HepG2 (cell line): Measurements from ENCODE around the gene TTLL11. TPM values are rescaled to one million over a fixed set of nuclear protein-coding genes. Genes with fewer than 3 reads are reported as not detected.

Experiments used
- ATF1 ChIP-seq: IDR thresholded peaks from 2 replicates; pipeline ENCODE4 v1.6.1; 2016; ENCODE audit warnings: mild to moderate bottlenecking, control low read depth
- CENPT ChIP-seq: sonication (generic); formaldehyde crosslinking; IDR thresholded peaks from 2 replicates; pipeline ENCODE4 v1.8.0; 2022; ENCODE audit warnings: low read depth, mild to moderate bottlenecking, moderate library complexity, missing genetic modification reagents
- CREB1 ChIP-seq, 2 experiments: fragments of 450-650 bp in 1 of 2; IDR thresholded peaks; 2 replicates each; pipeline ENCODE4 v1.6.1; 2016 to 2017; ENCODE audit warnings: control low read depth in 1 of 2, mild to moderate bottlenecking in 1 of 2, missing compliant biosample characterization in 1 of 2, missing genetic modification characterization in 1 of 2
- CREM ChIP-seq, 2 experiments: sonication (generic) in 1 of 2; formaldehyde crosslinking in 1 of 2; IDR thresholded peaks; 2 replicates each; pipeline versions ENCODE4 v1.4.0 to v1.6.1; 2016 to 2020; ENCODE audit warnings: antibody characterized with exemption in 1 of 2, mild to moderate bottlenecking in 1 of 2, missing genetic modification reagents in 1 of 2
- IRF2 ChIP-seq: IDR thresholded peaks from 2 replicates; pipeline ENCODE4 v1.6.1; 2018; ENCODE audit warnings: missing genetic modification reagents, missing compliant biosample characterization
- MBD4 ChIP-seq: IDR thresholded peaks from 2 replicates; pipeline ENCODE4 v1.6.1; 2012; ENCODE audit warnings: low read length, inconsistent platforms, borderline replicate concordance
- MBNL3 ChIP-seq: fragments of 250-450 bp; sonication (Bioruptor Pico); conservative IDR thresholded peaks from 2 replicates; pipeline ENCODE4 v1.8.0; 2022; ENCODE audit warnings: mild to moderate bottlenecking, inconsistent platforms
- PCBP2 ChIP-seq: fragments of 200-400 bp; formaldehyde crosslinking; optimal IDR thresholded peaks from 2 replicates; pipeline ENCODE3; 2018; ENCODE audit warnings: low read length, low read depth; ENCODE audit not compliant: poor library complexity, severe bottlenecking
- RARG ChIP-seq: sonication (generic); formaldehyde crosslinking; IDR thresholded peaks from 2 replicates; pipeline ENCODE4 v1.4.0; 2020; ENCODE audit warnings: low read depth, mild to moderate bottlenecking, missing genetic modification reagents
- RBM22 ChIP-seq: fragments of 200-400 bp; formaldehyde crosslinking; optimal IDR thresholded peaks from 2 replicates; pipeline ENCODE3; 2017; ENCODE audit warnings: mild to moderate bottlenecking, low read length, moderate library complexity
- ZNF234 ChIP-seq: sonication (generic); formaldehyde crosslinking; conservative IDR thresholded peaks from 2 replicates; pipeline ENCODE4 v1.5.1; 2020; ENCODE audit warnings: mild to moderate bottlenecking, missing genetic modification reagents
- polyA plus RNA-seq, 8 experiments: library from polyadenylated mRNA; depleted of rRNA in 3 of 8; stranded (reverse) in 7 of 8; unstranded in 1 of 8; fragments of >200 nt; fragmentation: Illumina TruSeq in 4 of 8; extraction: Trizol in 4 of 8; gene quantifications; 2 replicates each; pipeline versions ENCODE4 v1.2.1 to v1.2.3, GENCODE V29; 2011 to 2016; ENCODE audit warnings: low read depth in 4 of 8, missing spikeins in 1 of 8, mixed read lengths in 1 of 8; ENCODE audit not compliant: insufficient read depth in 1 of 8
- total RNA-seq, 5 experiments: library from RNA; depleted of rRNA; stranded (reverse); fragments of >200 nt; fragmentation: Illumina TruSeq; extraction: Trizol; gene quantifications; 2 replicates each; pipeline ENCODE4 v1.2.3, GENCODE V29; 2016; ENCODE audit warnings: low read depth in 1 of 5
- TF ChIP-seq, protein P1 (sequence below): sonication (generic); formaldehyde crosslinking; IDR thresholded peaks from 2 replicates; pipeline ENCODE4 v1.4.0; 2020; ENCODE audit warnings: missing genetic modification reagents
- TF ChIP-seq, protein P2 (sequence below): sonication (generic); formaldehyde crosslinking; IDR thresholded peaks from 2 replicates; pipeline ENCODE4 v1.5.0; 2020; ENCODE audit warnings: mild to moderate bottlenecking, missing genetic modification reagents, moderate library complexity
- TF ChIP-seq, protein P3 (sequence below): IDR thresholded peaks from 2 replicates; pipeline ENCODE4 v1.6.1; 2012; ENCODE audit warnings: low read depth, low read length, improper control_type of control experiment

TTLL11 gene
- total and polyA plus RNA-seq, 2 of the 13 experiments (the other 11 are each of a cell fraction or from before 2014, with no cell fraction given): 4.5 to 5.2 TPM

DNA sequence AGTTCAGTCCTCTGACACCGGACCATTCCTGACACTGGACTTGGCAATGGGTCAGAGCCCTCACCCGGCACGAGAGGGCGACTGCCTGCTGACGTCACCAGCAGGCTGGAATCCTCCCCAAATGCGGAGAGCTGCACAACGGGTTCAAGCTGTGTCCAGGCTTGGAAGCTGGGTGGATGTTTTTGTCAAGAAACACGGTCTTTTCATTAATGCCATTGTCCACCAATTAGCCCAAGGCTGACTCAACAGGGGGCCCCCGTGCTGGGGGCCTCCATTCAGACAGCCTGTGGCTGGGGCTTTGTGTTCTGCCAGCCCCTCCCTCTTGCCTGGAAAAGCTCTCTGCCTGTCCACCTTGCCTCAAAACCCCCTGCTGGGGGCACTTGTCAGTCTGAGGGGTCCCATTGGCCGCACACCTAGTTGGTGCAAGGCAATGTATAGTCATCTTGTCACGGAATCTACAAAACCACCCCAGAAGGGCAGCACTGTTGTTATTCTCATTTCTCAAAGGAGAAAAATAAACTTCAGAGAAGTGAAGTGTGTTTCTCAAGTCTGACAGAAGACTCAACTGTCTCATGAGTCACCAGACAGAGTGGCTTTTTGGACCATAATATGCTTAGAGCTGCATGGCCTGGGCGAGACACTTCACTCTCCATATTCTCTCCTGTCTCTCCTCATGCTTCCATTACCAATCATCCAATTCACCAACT is 41.9 kb upstream of the TTLL11 start (continued):
- TF ChIP-seq, protein P1, sequence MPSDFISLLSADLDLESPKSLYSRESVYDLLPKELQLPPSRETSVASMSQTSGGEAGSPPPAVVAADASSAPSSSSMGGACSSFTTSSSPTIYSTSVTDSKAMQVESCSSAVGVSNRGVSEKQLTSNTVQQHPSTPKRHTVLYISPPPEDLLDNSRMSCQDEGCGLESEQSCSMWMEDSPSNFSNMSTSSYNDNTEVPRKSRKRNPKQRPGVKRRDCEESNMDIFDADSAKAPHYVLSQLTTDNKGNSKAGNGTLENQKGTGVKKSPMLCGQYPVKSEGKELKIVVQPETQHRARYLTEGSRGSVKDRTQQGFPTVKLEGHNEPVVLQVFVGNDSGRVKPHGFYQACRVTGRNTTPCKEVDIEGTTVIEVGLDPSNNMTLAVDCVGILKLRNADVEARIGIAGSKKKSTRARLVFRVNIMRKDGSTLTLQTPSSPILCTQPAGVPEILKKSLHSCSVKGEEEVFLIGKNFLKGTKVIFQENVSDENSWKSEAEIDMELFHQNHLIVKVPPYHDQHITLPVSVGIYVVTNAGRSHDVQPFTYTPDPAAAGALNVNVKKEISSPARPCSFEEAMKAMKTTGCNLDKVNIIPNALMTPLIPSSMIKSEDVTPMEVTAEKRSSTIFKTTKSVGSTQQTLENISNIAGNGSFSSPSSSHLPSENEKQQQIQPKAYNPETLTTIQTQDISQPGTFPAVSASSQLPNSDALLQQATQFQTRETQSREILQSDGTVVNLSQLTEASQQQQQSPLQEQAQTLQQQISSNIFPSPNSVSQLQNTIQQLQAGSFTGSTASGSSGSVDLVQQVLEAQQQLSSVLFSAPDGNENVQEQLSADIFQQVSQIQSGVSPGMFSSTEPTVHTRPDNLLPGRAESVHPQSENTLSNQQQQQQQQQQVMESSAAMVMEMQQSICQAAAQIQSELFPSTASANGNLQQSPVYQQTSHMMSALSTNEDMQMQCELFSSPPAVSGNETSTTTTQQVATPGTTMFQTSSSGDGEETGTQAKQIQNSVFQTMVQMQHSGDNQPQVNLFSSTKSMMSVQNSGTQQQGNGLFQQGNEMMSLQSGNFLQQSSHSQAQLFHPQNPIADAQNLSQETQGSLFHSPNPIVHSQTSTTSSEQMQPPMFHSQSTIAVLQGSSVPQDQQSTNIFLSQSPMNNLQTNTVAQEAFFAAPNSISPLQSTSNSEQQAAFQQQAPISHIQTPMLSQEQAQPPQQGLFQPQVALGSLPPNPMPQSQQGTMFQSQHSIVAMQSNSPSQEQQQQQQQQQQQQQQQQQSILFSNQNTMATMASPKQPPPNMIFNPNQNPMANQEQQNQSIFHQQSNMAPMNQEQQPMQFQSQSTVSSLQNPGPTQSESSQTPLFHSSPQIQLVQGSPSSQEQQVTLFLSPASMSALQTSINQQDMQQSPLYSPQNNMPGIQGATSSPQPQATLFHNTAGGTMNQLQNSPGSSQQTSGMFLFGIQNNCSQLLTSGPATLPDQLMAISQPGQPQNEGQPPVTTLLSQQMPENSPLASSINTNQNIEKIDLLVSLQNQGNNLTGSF: no peak
- TF ChIP-seq MBNL3 (CRISPR knock-in tag) (no peak), ZNF234 (no peak), CENPT (CRISPR knock-in tag) (no peak), RBM22 (no peak), MBD4 (no peak), RARG (no peak), IRF2 (CRISPR knock-in tag) (no peak), ATF1 (CRISPR knock-in tag) (peak; percentile 52), CREB1 (IDR thresholded peaks at IDR 0.05) (peak; percentile 94), CREB1 (CRISPR knock-in tag; IDR thresholded peaks at IDR 0.05) (peak; percentile 44; the same call in 1 of the 2 replicates), CREM (IDR thresholded peaks at IDR 0.05) (0 out of 2 replicates have a peak, but pooled peaks have one; percentile 17), CREM (CRISPR knock-in tag; IDR thresholded peaks at IDR 0.05) (no peak), PCBP2 (no peak)
- TF ChIP-seq, protein P2, sequence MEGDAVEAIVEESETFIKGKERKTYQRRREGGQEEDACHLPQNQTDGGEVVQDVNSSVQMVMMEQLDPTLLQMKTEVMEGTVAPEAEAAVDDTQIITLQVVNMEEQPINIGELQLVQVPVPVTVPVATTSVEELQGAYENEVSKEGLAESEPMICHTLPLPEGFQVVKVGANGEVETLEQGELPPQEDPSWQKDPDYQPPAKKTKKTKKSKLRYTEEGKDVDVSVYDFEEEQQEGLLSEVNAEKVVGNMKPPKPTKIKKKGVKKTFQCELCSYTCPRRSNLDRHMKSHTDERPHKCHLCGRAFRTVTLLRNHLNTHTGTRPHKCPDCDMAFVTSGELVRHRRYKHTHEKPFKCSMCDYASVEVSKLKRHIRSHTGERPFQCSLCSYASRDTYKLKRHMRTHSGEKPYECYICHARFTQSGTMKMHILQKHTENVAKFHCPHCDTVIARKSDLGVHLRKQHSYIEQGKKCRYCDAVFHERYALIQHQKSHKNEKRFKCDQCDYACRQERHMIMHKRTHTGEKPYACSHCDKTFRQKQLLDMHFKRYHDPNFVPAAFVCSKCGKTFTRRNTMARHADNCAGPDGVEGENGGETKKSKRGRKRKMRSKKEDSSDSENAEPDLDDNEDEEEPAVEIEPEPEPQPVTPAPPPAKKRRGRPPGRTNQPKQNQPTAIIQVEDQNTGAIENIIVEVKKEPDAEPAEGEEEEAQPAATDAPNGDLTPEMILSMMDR: peak; percentile 19; the same call in 1 of the 2 replicates
- TF ChIP-seq, protein P3, sequence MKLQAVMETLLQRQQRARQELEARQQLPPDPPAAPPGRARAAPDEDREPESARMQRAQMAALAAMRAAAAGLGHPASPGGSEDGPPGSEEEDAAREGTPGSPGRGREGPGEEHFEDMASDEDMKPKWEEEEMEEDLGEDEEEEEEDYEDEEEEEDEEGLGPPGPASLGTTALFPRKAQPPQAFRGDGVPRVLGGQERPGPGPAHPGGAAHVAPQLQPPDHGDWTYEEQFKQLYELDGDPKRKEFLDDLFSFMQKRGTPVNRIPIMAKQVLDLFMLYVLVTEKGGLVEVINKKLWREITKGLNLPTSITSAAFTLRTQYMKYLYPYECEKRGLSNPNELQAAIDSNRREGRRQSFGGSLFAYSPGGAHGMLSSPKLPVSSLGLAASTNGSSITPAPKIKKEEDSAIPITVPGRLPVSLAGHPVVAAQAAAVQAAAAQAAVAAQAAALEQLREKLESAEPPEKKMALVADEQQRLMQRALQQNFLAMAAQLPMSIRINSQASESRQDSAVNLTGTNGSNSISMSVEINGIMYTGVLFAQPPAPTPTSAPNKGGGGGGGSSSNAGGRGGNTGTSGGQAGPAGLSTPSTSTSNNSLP: no peak
